ENCODE measurements around the gene ITGA3.

The ITGA3 gene

GRCh38 chr17:50029185-50029584 lies 26.7 kb upstream of the ITGA3 start:
- TF ChIP-seq CTCF (IDR thresholded peaks at IDR 0.05; ENCODE audit: insufficient read depth, low read length, missing control alignments): no peak
- ChIA-PET CTCF (interaction anchor here (4.2 to 11.1 kb wide), 5 partner anchors 7 to 63 kb away, joined by 24 to 188 read pairs (median 165); partner anchors contain the start of genes ITGA3 and PDK2), POLR2A (interaction anchor here (1.2 to 2.9 kb wide), 4 partner anchors 25 to 33 kb away, joined by 3 to 17 read pairs (median 10); partner anchors contain the start of gene ITGA3)
- no peak for DNase-seq (ENCODE audit: low read depth, low spot score)
- no peak overlapping the region for H3K4me3 ChIP-seq (ENCODE audit: low read depth, low read length)

- no peak for DNase-seq (ENCODE audit: low read depth, low spot score)
- no peak for TF ChIP-seq CTCF (IDR thresholded peaks at IDR 0.05; ENCODE audit: insufficient read depth, low read length, missing control alignments)
- CTCF ChIA-PET: interaction anchor here (8.9 to 11.1 kb wide), 3 partner anchors 27 to 59 kb away, joined by 165 to 188 read pairs (median 179); partner anchors contain the start of genes ITGA3 and PDK2
- POLR2A ChIA-PET: interaction anchor here (1.2 kb wide), 1 partner anchor 29 kb away, joined by 4 read pairs; no protein-coding TSS in a partner anchor
- no peak overlapping the region for H3K4me3 ChIP-seq (ENCODE audit: low read depth, low read length)
These were observed 22.6 kb upstream of the ITGA3 start for GRCh38 chr17:50033316-50033715.

- CTCF ChIA-PET: interaction anchor here (1.2 to 11.1 kb wide), 7 partner anchors 8 to 59 kb away, joined by 3 to 188 read pairs (median 13); partner anchors contain the start of gene ITGA3
- POLR2A ChIA-PET: interaction anchor here (1.9 kb wide), 1 partner anchor 28 kb away, joined by 4 read pairs; no protein-coding TSS in a partner anchor
- no peak for DNase-seq (ENCODE audit: low read depth, low spot score)
- TF ChIP-seq CTCF (IDR thresholded peaks at IDR 0.05; ENCODE audit: insufficient read depth, low read length, missing control alignments): no peak
- H3K4me3 ChIP-seq (ENCODE audit: low read depth, low read length): no peak overlapping the region
These were observed 21.2 kb upstream of the ITGA3 start for GRCh38 chr17:50034498-50035364.

- no peak for TF ChIP-seq CTCF (IDR thresholded peaks at IDR 0.05; ENCODE audit: insufficient read depth, low read length, missing control alignments)
- H3K4me3 ChIP-seq (ENCODE audit: low read depth, low read length): no peak overlapping the region
- CTCF ChIA-PET: interaction anchor here (1.4 to 11.1 kb wide), 6 partner anchors 8 to 58 kb away, joined by 4 to 188 read pairs (median 14); partner anchors contain the start of gene ITGA3
- no peak for DNase-seq (ENCODE audit: low read depth, low spot score)
- POLR2A ChIA-PET: interaction anchor here (1.2 to 1.9 kb wide), 3 partner anchors 18 to 27 kb away, joined by 3 to 4 read pairs (median 3); partner anchors contain the start of gene ITGA3
These were observed 20.5 kb upstream of the ITGA3 start for GRCh38 chr17:50035421-50035879.

- no peak for TF ChIP-seq CTCF (IDR thresholded peaks at IDR 0.05; ENCODE audit: insufficient read depth, low read length, missing control alignments)
- ChIA-PET CTCF (interaction anchor here (1.4 to 11.1 kb wide), 7 partner anchors 9 to 58 kb away, joined by 4 to 188 read pairs (median 13); partner anchors contain the start of gene ITGA3), POLR2A (interaction anchor here (1.2 to 1.9 kb wide), 3 partner anchors 17 to 27 kb away, joined by 3 to 4 read pairs (median 3); partner anchors contain the start of gene ITGA3)
- no peak for DNase-seq (ENCODE audit: low read depth, low spot score)
- H3K4me3 ChIP-seq (ENCODE audit: low read depth, low read length): no peak overlapping the region
These were observed 20.0 kb upstream of the ITGA3 start for GRCh38 chr17:50035945-50036344.
